Left hindlimb (tissue), 1 donor: Measurements from ENCODE around the gene RHBDD3.
"Not testable (repeated sequence)": the region's sequence is repeated elsewhere in the genome, so short reads cannot be mapped to it uniquely, and the experiment has no call there.

Source experiments
- DNase-seq: peaks from one replicate; pipeline ENCODE4 v3.0.0-alpha.2; 2018

The RHBDD3 gene

GRCh38 chr22:29268511-29269229, 889 bp upstream of the RHBDD3 start:
- peak; percentile 87 for DNase-seq

- DNase-seq, result no peak
Observed at GRCh38 chr22:29267462-29267857, 321 bp downstream of the RHBDD3 start.

GRCh38 chr22:29266564-29267461, 968 bp downstream of the RHBDD3 start:
- no peak for DNase-seq

GRCh38 chr22:29265929-29266328, 1.9 kb downstream of the RHBDD3 start:
- DNase-seq, result no peak

- no peak for DNase-seq
Observed at GRCh38 chr22:29265305-29265704, 2.5 kb downstream of the RHBDD3 start.

GRCh38 chr22:29263791-29264276, 3.9 kb downstream of the RHBDD3 start:
- DNase-seq, result no peak

- no peak for DNase-seq
Observed at GRCh38 chr22:29260601-29261315, 7.0 kb downstream of the RHBDD3 start.

- DNase-seq, result no peak
Observed at GRCh38 chr22:29260031-29260560, 7.7 kb downstream of the RHBDD3 start.

GRCh38 chr22:29259253-29259899, 8.4 kb downstream of the RHBDD3 start:
- DNase-seq, result no peak

GRCh38 chr22:29258407-29259252, 9.2 kb downstream of the RHBDD3 start:
- no peak for DNase-seq

GRCh38 chr22:29257751-29258181, 10.0 kb downstream of the RHBDD3 start:
- DNase-seq, result no peak

GRCh38 chr22:29256606-29257325, 11.0 kb downstream of the RHBDD3 start:
- DNase-seq, result no peak

- DNase-seq, result no peak
Observed at GRCh38 chr22:29255064-29255621, 12.6 kb downstream of the RHBDD3 start.

GRCh38 chr22:29254286-29254660, 13.5 kb downstream of the RHBDD3 start:
- DNase-seq, result no peak

GRCh38 chr22:29253561-29254285, 14.1 kb downstream of the RHBDD3 start:
- no peak for DNase-seq

GRCh38 chr22:29251981-29252911, 15.5 kb downstream of the RHBDD3 start:
- DNase-seq, result no peak

GRCh38 chr22:29251265-29251664, 16.5 kb downstream of the RHBDD3 start:
- DNase-seq, result no peak

- not testable (repeated sequence) for DNase-seq
Observed at GRCh38 chr22:29247891-29248290, 19.9 kb downstream of the RHBDD3 start.
